ENCODE measurements around the gene EIF2A. TPM values are rescaled to one million over a fixed set of nuclear protein-coding genes. Genes with fewer than 3 reads are reported as not detected.

Gene EIF2A
- total RNA-seq, 1 donor from 2014 or later, result 149 TPM

GRCh38 chr3:150557725-150558124, 11.1 kb downstream of the EIF2A start:
- Histone ChIP-seq H3K27me3 (ENCODE audit: control insufficient read depth, insufficient read depth, low read length) (no peaks in the 10 kb centered on the region), H3K36me3 (ENCODE audit: control insufficient read depth, insufficient read depth, low read length) (no peaks in the 10 kb centered on the region), H3K4me3 (ENCODE audit: low read depth, low read length) (no peak overlapping the region)
- no peak for DNase-seq (ENCODE audit: low read depth)
- no peak for TF ChIP-seq CTCF (IDR thresholded peaks at IDR 0.05; ENCODE audit: insufficient read depth, low read length, poor library complexity, severe bottlenecking)

- Histone ChIP-seq H3K4me3 (ENCODE audit: low read depth, low read length) (no peak overlapping the region), H3K36me3 (ENCODE audit: control insufficient read depth, insufficient read depth, low read length) (no peaks in the 10 kb centered on the region), H3K27me3 (ENCODE audit: control insufficient read depth, insufficient read depth, low read length) (no peaks in the 10 kb centered on the region)
- no peak for DNase-seq (ENCODE audit: low read depth)
- no peak for TF ChIP-seq CTCF (IDR thresholded peaks at IDR 0.05; ENCODE audit: insufficient read depth, low read length, poor library complexity, severe bottlenecking)
Observed at GRCh38 chr3:150564243-150564642, 17.7 kb downstream of the EIF2A start.

- H3K4me3 ChIP-seq (ENCODE audit: low read depth, low read length), result no peak overlapping the region
- TF ChIP-seq CTCF (IDR thresholded peaks at IDR 0.05; ENCODE audit: insufficient read depth, low read length, poor library complexity, severe bottlenecking), result no peak
- no peak for DNase-seq (ENCODE audit: low read depth)
- no peaks in the 10 kb centered on the region for H3K27me3 ChIP-seq (ENCODE audit: control insufficient read depth, insufficient read depth, low read length)
- no peaks in the 10 kb centered on the region for H3K36me3 ChIP-seq (ENCODE audit: control insufficient read depth, insufficient read depth, low read length)
Observed at GRCh38 chr3:150567328-150567727, 20.7 kb downstream of the EIF2A start.

- TF ChIP-seq CTCF (IDR thresholded peaks at IDR 0.05; ENCODE audit: insufficient read depth, low read length, poor library complexity, severe bottlenecking), result no peak
- Histone ChIP-seq H3K36me3 (ENCODE audit: control insufficient read depth, insufficient read depth, low read length) (no peaks in the 10 kb centered on the region), H3K27me3 (ENCODE audit: control insufficient read depth, insufficient read depth, low read length) (no peaks in the 10 kb centered on the region), H3K4me3 (ENCODE audit: low read depth, low read length) (no peak overlapping the region)
- DNase-seq (ENCODE audit: low read depth), result no peak
Observed at GRCh38 chr3:150577855-150578254, 31.3 kb downstream of the EIF2A start.

- TF ChIP-seq CTCF (IDR thresholded peaks at IDR 0.05; ENCODE audit: insufficient read depth, low read length, poor library complexity, severe bottlenecking), result no peak
- no peaks in the 10 kb centered on the region for H3K27me3 ChIP-seq (ENCODE audit: control insufficient read depth, insufficient read depth, low read length)
- DNase-seq (ENCODE audit: low read depth), result no peak
- H3K4me3 ChIP-seq (ENCODE audit: low read depth, low read length), result no peak overlapping the region
- H3K36me3 ChIP-seq (ENCODE audit: control insufficient read depth, insufficient read depth, low read length), result no peaks in the 10 kb centered on the region
Observed at GRCh38 chr3:150581174-150581573, 34.6 kb downstream of the EIF2A start.

GRCh38 chr3:150582620-150583019, 36.0 kb downstream of the EIF2A start:
- H3K4me3 ChIP-seq (ENCODE audit: low read depth, low read length), result no peak overlapping the region
- H3K36me3 ChIP-seq (ENCODE audit: control insufficient read depth, insufficient read depth, low read length), result no peaks in the 10 kb centered on the region
- no peaks in the 10 kb centered on the region for H3K27me3 ChIP-seq (ENCODE audit: control insufficient read depth, insufficient read depth, low read length)
- TF ChIP-seq CTCF (IDR thresholded peaks at IDR 0.05; ENCODE audit: insufficient read depth, low read length, poor library complexity, severe bottlenecking), result no peak
- DNase-seq (ENCODE audit: low read depth), result no peak

Measured in kidney epithelial cell (primary cell).